ENCODE results near the gene SHISAL1.

The SHISAL1 gene

GRCh38 chr22:44221710-44222475, 90.9 kb downstream of the SHISAL1 start:
- ChIA-PET POLR2A (ENCODE audit: low non-redundant PET) (no interaction called here), CTCF (no interaction called here)

GRCh38 chr22:44220727-44221680, 91.7 kb downstream of the SHISAL1 start:
- CTCF ChIA-PET = no interaction called here
- POLR2A ChIA-PET (ENCODE audit: low non-redundant PET) = no interaction called here
- no peak for DNase-seq (ENCODE audit: low spot score)
- no peak overlapping the region for H3K27ac ChIP-seq
- no peak for TF ChIP-seq CTCF (conservative IDR thresholded peaks at IDR 0.05; ENCODE audit: low read depth)

More at GRCh38 chr22:44221710-44222475, 90.9 kb downstream of the SHISAL1 start:
- DNase-seq (ENCODE audit: low spot score) = no peak
- H3K27ac ChIP-seq = no peak overlapping the region
- TF ChIP-seq CTCF (conservative IDR thresholded peaks at IDR 0.05; ENCODE audit: low read depth) = no peak

DNA sequence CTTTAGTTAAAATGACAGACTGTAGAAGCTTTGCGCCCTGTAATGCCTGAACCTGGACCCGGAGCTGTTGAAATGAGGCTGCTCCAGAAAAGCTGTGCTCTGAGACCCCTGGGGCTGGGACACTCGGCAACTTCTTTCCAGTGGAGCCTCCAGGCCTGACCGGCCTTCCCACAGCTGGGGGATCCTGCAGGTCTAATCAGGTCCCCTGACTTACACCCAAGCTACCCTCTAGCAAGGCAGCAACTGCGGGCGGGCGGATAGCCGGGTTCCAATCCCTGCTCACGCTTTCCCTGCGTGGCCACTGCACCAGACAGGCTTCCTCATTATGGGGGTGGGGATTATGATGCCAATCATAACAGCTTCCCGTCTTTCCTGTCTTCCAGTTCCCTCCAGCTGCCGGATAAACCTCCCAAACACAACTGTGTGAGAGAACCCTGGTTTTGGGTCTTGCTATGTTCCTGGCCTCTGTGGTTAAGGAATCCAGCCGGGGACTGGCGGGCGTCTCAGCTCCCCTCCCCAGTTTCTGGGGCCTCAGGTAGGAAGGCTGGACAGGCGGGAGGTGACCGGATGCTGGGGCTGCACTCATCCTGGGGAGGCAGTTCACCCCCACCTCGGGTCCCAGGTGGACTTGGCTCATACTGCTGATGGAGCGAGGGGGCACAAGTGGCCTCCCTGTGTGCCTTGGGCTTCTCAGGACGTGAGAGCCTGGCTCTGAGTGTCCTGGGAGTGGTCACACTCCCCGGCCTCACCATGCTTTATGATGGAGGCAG, 93.5 kb downstream of the SHISAL1 start:
- H3K27ac ChIP-seq = no peak overlapping the region
- DNase-seq (ENCODE audit: low spot score) = no peak
- POLR2A ChIA-PET (ENCODE audit: low non-redundant PET) = no interaction called here
- no peak for TF ChIP-seq CTCF (conservative IDR thresholded peaks at IDR 0.05; ENCODE audit: low read depth)
- CTCF ChIA-PET = no interaction called here

DNA sequence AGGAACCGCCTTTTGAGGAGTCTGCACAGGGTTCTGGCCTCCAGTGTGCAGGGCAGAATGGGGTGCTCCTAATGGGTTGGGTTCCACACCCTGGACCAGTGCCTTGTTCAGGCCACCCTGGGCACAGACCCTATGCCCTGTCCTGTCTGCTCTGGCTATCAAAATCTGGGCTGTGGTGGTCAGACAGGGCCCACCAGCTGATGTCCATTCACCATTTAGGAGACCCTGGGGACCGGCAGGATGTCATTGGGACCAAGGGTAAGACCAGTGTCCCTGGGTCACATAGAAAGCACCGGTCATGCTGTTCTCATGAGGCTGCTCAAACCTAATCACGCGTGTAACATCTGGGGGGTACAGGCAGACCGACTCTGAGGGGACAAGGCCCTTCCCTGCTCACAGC, 94.7 kb downstream of the SHISAL1 start:
- H3K27ac ChIP-seq = no peak overlapping the region
- ChIA-PET CTCF (interaction anchor here (0.6 kb wide), 1 partner anchor 22 kb away, joined by 3 read pairs; no protein-coding TSS in a partner anchor), POLR2A (ENCODE audit: low non-redundant PET) (no interaction called here)
- no peak for DNase-seq (ENCODE audit: low spot score)
- no peak for TF ChIP-seq CTCF (conservative IDR thresholded peaks at IDR 0.05; ENCODE audit: low read depth)

DNA sequence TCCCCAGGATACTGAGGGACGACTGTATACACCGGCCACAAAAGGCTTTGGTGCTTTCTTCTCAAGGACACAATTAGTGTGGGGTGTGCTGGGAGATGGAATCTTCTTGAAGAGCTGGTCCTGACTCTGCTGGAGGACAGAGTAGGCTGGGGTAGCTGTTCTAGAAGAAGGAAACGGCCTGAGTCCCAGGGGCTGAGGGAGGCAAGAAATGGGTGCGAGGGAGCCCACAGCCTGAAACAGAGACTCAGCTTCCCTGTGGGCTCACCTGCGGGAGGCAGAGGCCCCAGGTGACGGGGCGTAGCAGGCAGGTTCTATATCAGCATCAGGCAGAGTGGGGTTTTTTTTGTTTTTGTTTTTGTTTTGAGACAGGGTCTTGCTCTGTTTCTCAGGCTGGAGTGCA, 95.4 kb downstream of the SHISAL1 start:
- ChIA-PET CTCF (interaction anchor here (0.6 kb wide), 1 partner anchor 22 kb away, joined by 3 read pairs; no protein-coding TSS in a partner anchor), POLR2A (ENCODE audit: low non-redundant PET) (no interaction called here)

More for the DNA sequence above, 95.4 kb downstream of the SHISAL1 start:
- H3K27ac ChIP-seq = no peak overlapping the region
- no peak for TF ChIP-seq CTCF (conservative IDR thresholded peaks at IDR 0.05; ENCODE audit: low read depth)
- no peak for DNase-seq (ENCODE audit: low spot score)

All from RWPE1 (cell line).